GM19467 (cell line): ENCODE results near the gene YEATS2.

ENCODE experiments used
- ATAC-seq: cut with Tn5 transposase; IDR thresholded peaks from one replicate; pipeline ENCODE4 v1.9.1; 2021; ENCODE audit warnings: mild to moderate bottlenecking, moderate library complexity; ENCODE audit not compliant: unreplicated experiment

Gene YEATS2

DNA sequence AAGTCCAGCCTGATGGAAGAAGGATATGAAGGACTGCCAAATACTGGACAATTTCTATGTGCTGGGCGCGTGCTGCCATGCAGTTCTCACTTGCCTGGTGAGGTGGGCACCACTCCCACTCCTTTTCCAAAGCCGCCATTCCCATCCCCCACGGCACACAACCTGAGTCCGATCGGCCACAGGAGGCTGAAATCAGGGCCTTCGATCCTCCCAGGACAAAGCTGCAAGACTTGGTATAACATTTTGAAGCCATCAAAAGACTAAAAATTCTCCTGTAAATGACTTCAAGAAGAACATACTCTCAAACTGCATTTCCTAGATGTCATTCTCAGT, 130.9 kb downstream of the YEATS2 start:
- no peak for ATAC-seq

DNA sequence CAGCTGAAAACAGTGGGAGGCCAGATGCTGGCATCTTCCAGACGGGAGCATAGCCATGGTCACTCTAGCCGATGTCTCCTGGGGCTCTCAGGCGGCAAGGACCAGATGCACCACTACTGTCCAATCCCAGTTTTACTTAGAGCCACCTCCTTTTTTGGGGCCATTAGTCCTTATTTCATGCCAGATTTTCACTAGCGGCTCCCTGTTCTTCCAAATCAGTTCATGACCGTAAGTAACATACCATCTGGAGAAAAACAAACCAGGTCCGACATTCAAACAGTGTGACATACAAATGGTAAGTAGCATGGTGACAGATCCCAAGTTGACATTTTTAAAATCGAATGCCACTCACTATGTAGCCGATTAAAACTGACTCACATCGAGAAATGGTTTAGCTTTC, 131.9 kb downstream of the YEATS2 start:
- ATAC-seq, result no peak

DNA sequence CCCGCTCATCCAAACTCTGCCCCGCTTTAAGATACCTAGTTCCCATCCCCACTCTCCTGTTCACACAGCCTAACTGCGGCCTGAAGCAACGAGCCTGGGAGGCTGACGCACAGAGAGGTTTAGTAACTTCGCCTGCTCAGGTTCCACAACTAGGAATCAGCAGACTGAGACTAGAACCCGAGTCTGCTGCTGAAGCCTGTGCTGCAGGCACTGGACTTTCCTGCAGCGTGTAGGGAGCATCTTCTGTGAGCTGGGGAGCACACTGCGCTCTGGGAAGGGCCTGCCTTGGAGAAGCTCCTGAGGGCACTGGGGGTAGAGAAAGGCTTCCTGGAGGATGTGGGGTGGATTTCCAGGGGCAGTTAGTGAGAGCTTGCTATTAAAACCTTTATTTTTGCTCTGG, 132.6 kb downstream of the YEATS2 start:
- no peak for ATAC-seq

DNA sequence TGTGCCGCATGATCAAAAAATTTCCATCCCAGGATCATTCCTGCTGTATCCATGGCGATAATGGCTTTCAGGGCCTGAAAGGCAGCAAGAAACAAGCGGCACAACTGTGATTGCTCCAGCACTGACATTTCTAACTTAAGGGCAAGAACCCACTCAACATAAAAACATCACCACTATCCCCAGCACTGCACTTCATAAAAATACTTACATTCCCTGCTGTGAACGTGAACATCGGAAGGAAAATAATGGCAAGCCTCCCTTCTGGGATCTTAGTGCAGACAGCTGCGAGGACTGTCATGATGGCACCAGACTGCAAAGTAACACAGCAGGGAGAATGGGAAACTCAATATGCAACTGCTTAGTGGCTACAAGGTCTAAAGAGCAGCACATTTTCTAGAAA, 135.9 kb downstream of the YEATS2 start:
- ATAC-seq, result no peak

DNA sequence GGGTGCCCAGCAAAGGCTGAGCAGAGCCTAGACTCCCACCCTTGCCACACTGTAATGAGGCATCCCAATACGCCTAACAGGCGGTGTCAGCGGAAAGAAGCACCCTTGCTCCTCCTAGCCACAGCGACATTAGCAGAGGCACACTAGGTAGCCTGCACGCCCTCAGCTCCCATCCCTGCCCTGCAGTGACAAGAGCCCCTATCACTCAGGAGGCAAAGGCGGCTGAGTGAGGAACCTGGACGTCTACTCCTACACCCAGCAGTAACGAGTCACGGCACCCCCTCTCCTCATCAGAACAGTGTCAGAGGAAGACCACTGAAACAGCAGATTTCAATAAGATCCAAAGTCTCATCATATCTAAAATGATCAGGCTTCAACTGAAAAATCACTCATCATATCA, 139.8 kb downstream of the YEATS2 start:
- no peak for ATAC-seq

DNA sequence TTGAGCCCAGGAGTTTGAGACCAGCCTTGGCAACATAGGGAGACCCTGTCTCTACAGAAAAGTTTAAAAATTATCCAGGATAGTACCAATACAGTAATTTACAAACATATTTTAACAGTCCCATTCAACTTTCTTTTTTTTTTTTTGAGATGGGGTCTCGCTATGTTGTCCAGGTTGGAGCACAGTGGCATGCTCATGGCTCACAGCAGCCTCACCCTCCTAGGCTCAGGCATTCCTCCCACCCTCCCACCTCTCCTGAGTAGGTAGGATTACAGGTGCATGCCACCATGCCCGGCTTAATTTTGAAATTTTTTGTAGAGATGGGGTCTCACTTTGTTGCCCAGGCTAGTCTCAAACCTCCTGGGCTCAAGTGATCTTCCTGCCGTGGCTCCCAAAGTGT, 140.3 kb downstream of the YEATS2 start:
- no peak for ATAC-seq

DNA sequence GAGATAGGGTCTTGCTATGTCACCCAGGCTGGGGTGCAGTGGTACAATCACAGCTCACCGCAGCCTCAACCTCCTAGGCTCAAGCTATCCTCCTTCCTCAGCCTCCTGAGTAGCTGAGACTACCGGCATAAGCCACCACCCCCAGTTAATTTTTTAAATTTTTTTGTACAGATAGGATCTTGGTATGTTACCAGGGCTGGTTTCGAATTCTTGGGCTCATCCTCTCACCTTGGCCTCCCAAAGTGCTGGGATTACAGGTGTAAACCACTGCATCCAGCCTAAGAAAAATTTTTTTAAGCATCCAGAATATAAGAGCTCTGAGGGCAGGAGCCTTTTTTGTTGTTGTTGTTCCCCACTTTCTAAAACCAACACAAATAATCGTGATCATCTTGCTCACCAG, 142.2 kb downstream of the YEATS2 start:
- ATAC-seq, result no peak

DNA sequence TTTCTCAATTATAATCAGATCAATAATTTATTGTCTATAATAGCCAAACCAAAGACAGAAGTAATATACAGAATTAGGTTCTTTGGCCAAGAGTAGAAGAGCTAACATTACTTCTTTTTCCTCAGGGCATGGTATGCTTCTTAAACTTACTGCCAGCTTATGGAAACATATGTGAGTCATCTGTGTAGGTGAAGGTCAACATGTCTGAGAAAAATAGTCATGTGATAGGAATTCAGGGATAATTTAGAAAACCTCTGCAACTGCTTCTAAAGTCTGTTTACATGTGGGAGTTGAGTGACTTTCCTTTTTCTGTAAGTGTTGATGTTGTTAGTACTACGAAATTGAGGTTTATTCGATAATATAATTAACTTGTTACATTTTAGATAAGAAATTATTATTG, 147.0 kb downstream of the YEATS2 start:
- ATAC-seq, result no peak

DNA sequence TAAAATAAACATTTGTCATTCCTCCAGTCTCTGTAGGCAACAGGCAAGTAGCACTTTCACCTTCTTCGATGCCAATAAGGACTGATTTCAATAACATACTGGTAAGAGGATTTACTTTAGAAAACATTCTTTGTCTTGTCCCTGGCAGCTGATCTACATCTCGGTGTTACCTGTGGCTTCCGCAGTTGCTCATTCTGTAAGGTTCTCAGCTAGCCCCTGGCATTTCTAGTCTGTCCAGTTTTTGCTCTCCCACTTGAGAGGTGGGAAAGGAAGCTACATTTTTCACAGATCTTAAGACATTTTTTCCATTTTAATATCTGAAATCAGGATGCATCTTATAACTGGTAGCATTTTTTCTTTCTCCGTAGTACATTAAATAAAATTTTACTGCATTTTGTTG, 147.5 kb downstream of the YEATS2 start:
- no peak for ATAC-seq

DNA sequence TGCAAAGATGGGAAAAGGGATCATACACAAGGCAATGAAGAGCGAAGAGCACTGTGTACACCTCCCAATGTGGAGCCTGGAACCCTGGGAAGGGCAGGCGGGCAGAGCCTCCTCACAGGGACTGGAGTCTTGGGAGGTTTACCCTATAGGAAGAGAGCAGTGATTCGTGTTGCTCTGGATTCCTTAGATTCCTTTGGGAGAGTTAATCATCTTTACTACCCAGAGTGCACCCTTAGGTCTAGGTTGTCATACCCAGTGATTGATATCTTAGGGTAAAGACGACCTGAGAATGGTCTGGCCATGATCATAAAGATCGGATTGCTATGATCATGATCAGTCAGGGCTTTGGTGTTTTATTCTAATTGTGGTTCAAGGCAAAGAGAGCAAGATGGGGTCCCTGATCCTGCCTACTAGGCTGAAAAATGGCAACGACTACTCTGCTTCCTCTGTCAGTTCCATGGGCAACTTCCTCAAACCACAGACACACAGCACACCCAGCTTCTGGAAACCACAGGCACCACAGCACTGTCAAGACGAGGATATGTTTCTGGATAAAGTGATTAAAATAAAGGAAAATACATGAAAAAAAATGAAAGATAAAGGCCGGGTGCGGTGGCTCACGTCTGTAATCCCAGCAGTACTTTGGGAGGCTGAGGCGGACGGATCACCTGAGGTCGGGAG, 148.2 kb downstream of the YEATS2 start:
- no peak for ATAC-seq

DNA sequence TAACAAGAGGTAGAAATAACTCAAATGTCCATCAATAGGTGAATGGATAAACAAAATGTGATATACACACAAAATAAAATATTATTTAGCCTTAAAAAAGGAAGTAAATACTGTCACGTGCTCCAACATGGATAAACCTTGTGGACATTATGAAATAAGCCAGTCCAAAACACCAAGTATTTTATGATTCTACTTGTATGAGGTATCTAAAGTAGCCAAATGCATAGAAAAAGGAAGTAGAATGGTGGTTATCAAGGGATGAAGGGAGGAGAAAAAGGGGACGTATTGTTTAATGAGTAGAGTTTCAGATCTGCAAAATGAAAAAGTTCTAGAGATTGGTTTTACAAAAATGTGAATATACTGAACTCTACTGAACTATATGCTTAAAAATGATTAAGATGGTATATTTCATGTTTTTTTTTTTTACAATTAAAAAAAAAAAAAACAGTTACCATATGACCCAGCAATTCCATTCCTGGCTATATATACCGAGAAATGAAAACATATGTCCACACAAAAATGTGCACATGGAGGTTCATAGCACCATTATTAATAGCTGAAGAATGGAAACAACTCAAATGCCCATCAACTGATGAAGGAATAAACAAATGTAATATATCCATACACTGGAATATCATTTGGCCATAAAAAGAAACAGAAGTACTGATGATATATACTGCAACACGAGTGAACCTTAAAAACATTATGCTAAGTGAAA, 156.9 kb downstream of the YEATS2 start:
- ATAC-seq, result no peak

DNA sequence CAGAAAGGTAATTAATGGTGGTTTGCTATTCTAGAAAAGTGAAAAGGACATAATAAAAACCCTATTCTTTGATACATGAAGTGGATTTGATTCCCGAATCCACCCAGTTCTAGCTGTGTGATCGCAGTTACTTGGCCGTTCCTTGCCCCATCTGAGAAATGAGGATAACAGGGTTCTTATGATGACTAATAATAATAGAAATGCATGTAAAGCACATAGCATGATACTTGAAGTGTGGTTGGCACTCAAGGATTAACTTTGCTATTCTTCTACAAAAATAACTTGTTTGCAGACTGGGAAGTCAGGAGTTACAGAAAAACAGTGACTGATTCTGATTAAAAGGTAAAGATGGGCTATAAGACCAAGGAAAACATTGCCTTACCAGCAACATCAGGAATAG, 160.3 kb downstream of the YEATS2 start:
- ATAC-seq, result no peak
